Keratinocyte (primary cell): ENCODE results near the gene CCDC174. TPM values are rescaled to one million over a fixed set of nuclear protein-coding genes. Genes with fewer than 3 reads are reported as not detected.

Source experiments
- DNase-seq: peaks from one replicate; pipeline ENCODE4 v3.0.0-alpha.2; 2011; ENCODE audit warnings: low read depth, missing footprints, low spot score
- FAIRE-seq: peaks from 2 replicates; lab custom pipeline; 2011; peaks lifted over from hg19 to GRCh38; lab: Jason Lieb, UNC
- H2AFZ ChIP-seq: 2 replicates; pipeline ENCODE4 v1.6.0; 2012; ENCODE audit warnings: low read length, control low read depth, inconsistent platforms; ENCODE audit not compliant: control insufficient read depth
- H3K27ac ChIP-seq: 2 replicates; pipeline ENCODE4 v1.5.1; 2011; ENCODE audit warnings: low read length; ENCODE audit not compliant: control insufficient read depth, insufficient read depth
- H3K27me3 ChIP-seq: 3 replicates; pipeline ENCODE4 v1.6.0; 2011; ENCODE audit warnings: low read length; ENCODE audit not compliant: control insufficient read depth, insufficient read depth; ENCODE audit errors: extremely low read depth
- H3K36me3 ChIP-seq, 2 experiments: 2 replicates in 1 of 2; 3 replicates in 1 of 2; pipeline ENCODE4 v1.5.1; 2011; ENCODE audit warnings: low read length in 2 of 2, mild to moderate bottlenecking in 1 of 2; ENCODE audit not compliant: control insufficient read depth in 2 of 2, insufficient read depth in 2 of 2; ENCODE audit errors: extremely low read depth in 1 of 2
- H3K4me1 ChIP-seq: 3 replicates; pipeline ENCODE4 v1.5.1; 2011; ENCODE audit warnings: low read length; ENCODE audit not compliant: control insufficient read depth, insufficient read depth; ENCODE audit errors: extremely low read depth
- H3K4me2 ChIP-seq: 3 replicates; pipeline ENCODE4 v1.6.0; 2011; ENCODE audit warnings: low read depth, low read length; ENCODE audit not compliant: control insufficient read depth, insufficient read depth; ENCODE audit errors: extremely low read depth
- H3K4me3 ChIP-seq, 3 experiments: fragments of 200-600 bp in 1 of 3; sonication (generic) in 1 of 3; 2 replicates in 2 of 3; 3 replicates in 1 of 3; pipeline ENCODE4 v1.5.1; 2011 to 2016; ENCODE audit warnings: low read length in 3 of 3, mild to moderate bottlenecking in 3 of 3, control low read depth in 2 of 3, inconsistent platforms in 1 of 3, low read depth in 1 of 3, mixed read lengths in 1 of 3, mixed run types in 1 of 3, moderate library complexity in 1 of 3; ENCODE audit not compliant: control insufficient read depth in 2 of 3, insufficient read depth in 2 of 3; ENCODE audit errors: extremely low read depth in 1 of 3
- H3K79me2 ChIP-seq: 2 replicates; pipeline ENCODE4 v1.6.0; 2012; ENCODE audit warnings: low read length; ENCODE audit not compliant: control insufficient read depth, insufficient read depth
- H3K9ac ChIP-seq: 3 replicates; pipeline ENCODE4 v1.6.0; 2011; ENCODE audit warnings: low read length; ENCODE audit not compliant: control insufficient read depth, insufficient read depth; ENCODE audit errors: extremely low read depth
- H3K9me1 ChIP-seq: 3 replicates; pipeline ENCODE4 v1.6.0; 2011; ENCODE audit warnings: low read length; ENCODE audit not compliant: control insufficient read depth, insufficient read depth; ENCODE audit errors: extremely low read depth
- H3K9me3 ChIP-seq: 2 replicates; pipeline ENCODE4 v1.5.1; 2012; ENCODE audit warnings: low read depth, low read length; ENCODE audit not compliant: control insufficient read depth
- H4K20me1 ChIP-seq: 3 replicates; pipeline ENCODE4 v1.6.0; 2011; ENCODE audit warnings: low read length; ENCODE audit not compliant: control insufficient read depth, insufficient read depth; ENCODE audit errors: extremely low read depth
- EZH2 ChIP-seq: IDR thresholded peaks from one replicate; pipeline ENCODE4 v1.6.1; 2012; ENCODE audit warnings: inconsistent platforms, mild to moderate bottlenecking, low read length, moderate library complexity
- dilution Hi-C: fragments of 300-500 bp; cut with MboI; formaldehyde crosslinking; loops from one replicate; pipeline ENCODE4 v1.7.0; 2020; ENCODE audit warnings: low sequenced_read_pairs; ENCODE audit not compliant: extremely low pct_ligation_motif_present
- polyA plus RNA-seq, 5 experiments: library from polyadenylated mRNA; depleted of rRNA in 3 of 5; stranded (reverse) in 3 of 5; stranded (forward) in 1 of 5; unstranded in 1 of 5; fragments of >200 nt; gene quantifications; 1 replicate in 1 of 5; 2 replicates in 3 of 5; 3 replicates in 1 of 5; pipeline versions ENCODE4 v1.2.1 to v1.2.3, GENCODE V29; 2011 to 2012; ENCODE audit warnings: missing spikeins in 2 of 5, low read depth in 1 of 5, low replicate concordance in 1 of 5
- TF ChIP-seq, protein P1 (sequence below), 3 experiments: IDR thresholded peaks in 1 of 3; conservative IDR thresholded peaks in 1 of 3; optimal IDR thresholded peaks in 1 of 3; 2 replicates in 2 of 3; 3 replicates in 1 of 3; pipeline versions ENCODE3 to v1.5.1; 2011; ENCODE audit warnings: low read length in 3 of 3, mild to moderate bottlenecking in 3 of 3, moderate library complexity in 2 of 3, control low read depth in 1 of 3, inconsistent platforms in 1 of 3; ENCODE audit not compliant: insufficient read depth in 2 of 3; ENCODE audit errors: extremely low read depth in 1 of 3

The CCDC174 gene
- polyA plus RNA-seq, 1 donor (not counting 4 experiments of a cell fraction or from before 2014, with no cell fraction given), result 6.2 TPM

DNA sequence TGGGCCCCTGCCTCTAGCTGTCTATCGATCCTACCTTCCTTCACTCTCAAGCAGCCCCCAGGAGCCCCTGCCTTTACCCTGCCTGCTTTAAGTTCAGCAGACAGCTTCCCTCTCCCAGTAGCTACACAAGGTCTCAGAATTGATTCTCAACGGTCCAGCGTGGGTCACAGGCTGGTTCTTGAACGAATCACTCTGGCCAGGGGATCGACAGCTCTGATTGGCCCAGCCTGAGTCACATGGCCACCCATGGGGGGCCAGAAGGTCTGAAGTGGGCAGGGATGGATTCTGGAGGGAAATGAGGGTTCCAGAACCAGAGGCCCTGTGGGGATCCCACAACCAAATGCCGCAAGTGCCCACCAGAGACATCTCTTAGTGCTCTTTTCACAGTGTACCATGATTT lies 23.7 kb upstream of the CCDC174 start:
- H3K79me2 ChIP-seq, result no peaks in the 10 kb centered on the region
- H3K27me3 ChIP-seq, result no peaks in the 10 kb centered on the region
- no peaks in the 10 kb centered on the region for H3K9me1 ChIP-seq
- TF ChIP-seq EZH2, result no peak
- TF ChIP-seq, protein P1, sequence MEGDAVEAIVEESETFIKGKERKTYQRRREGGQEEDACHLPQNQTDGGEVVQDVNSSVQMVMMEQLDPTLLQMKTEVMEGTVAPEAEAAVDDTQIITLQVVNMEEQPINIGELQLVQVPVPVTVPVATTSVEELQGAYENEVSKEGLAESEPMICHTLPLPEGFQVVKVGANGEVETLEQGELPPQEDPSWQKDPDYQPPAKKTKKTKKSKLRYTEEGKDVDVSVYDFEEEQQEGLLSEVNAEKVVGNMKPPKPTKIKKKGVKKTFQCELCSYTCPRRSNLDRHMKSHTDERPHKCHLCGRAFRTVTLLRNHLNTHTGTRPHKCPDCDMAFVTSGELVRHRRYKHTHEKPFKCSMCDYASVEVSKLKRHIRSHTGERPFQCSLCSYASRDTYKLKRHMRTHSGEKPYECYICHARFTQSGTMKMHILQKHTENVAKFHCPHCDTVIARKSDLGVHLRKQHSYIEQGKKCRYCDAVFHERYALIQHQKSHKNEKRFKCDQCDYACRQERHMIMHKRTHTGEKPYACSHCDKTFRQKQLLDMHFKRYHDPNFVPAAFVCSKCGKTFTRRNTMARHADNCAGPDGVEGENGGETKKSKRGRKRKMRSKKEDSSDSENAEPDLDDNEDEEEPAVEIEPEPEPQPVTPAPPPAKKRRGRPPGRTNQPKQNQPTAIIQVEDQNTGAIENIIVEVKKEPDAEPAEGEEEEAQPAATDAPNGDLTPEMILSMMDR (optimal IDR thresholded peaks at IDR 0.05 in 1 of 3, IDR thresholded peaks at IDR 0.05 in 1 of 3, conservative IDR thresholded peaks at IDR 0.05 in 1 of 3; ENCODE audit: extremely low read depth in 1 of 3, insufficient read depth in 2 of 3, low read length in 3 of 3), result no peak
- no peaks in the 10 kb centered on the region for H3K9me3 ChIP-seq
- no peaks in the 10 kb centered on the region for H3K36me3 ChIP-seq
- dilution Hi-C loops, result no loop called here
- H2AFZ ChIP-seq, result no peak overlapping the region
- FAIRE-seq (no peak), DNase-seq (no peak)
- H3K9ac ChIP-seq, result no peak overlapping the region
- no peaks in the 10 kb centered on the region for H3K4me1 ChIP-seq
- H3K4me3 ChIP-seq, result no peak overlapping the region
- no peak overlapping the region for H3K4me2 ChIP-seq
- H4K20me1 ChIP-seq, result no peaks in the 10 kb centered on the region
- H3K27ac ChIP-seq, result no peak overlapping the region

DNA sequence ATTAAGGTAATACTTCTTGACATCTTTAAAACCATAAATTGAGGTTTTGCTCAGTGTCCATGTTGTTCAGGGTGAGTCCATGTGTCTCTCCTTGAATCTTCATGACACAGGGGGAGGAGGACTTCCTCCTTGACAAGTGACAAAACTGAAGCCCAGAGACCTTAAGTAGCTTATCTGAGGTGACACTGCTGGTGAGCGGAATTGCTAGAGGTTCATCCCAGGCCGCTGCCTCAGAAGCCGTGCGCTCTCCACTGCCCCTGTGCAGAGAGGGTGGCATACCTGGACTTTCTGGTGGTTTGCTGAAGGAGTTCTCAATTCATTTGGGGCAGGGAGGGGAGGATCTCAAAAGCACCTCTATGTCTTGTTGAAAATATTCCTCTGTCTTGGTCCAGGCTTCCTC lies 23.2 kb upstream of the CCDC174 start:
- Histone ChIP-seq H2AFZ (no peak overlapping the region), H3K9ac (no peak overlapping the region), H3K79me2 (no peaks in the 10 kb centered on the region), H3K4me2 (no peak overlapping the region), H3K27ac (no peak overlapping the region), H3K27me3 (no peaks in the 10 kb centered on the region), H3K36me3 (no peaks in the 10 kb centered on the region), H3K9me3 (no peaks in the 10 kb centered on the region), H4K20me1 (no peaks in the 10 kb centered on the region), H3K4me3 (no peak overlapping the region), H3K4me1 (no peaks in the 10 kb centered on the region), H3K9me1 (no peaks in the 10 kb centered on the region)
- DNase-seq (no peak), FAIRE-seq (no peak)
- no peak for TF ChIP-seq EZH2
- TF ChIP-seq, protein P1 (optimal IDR thresholded peaks at IDR 0.05 in 1 of 3, IDR thresholded peaks at IDR 0.05 in 1 of 3, conservative IDR thresholded peaks at IDR 0.05 in 1 of 3; ENCODE audit: extremely low read depth in 1 of 3, insufficient read depth in 2 of 3, low read length in 3 of 3), result no peak
- dilution Hi-C loops, result no loop called here
